ENCODE measurements around the gene ALDH3B2. TPM values are rescaled to one million over a fixed set of nuclear protein-coding genes. Genes with fewer than 3 reads are reported as not detected.

ALDH3B2 gene
- total RNA-seq, 3 donors from 2014 or later = 0.29 to 0.48 TPM; not detected in 1

DNA sequence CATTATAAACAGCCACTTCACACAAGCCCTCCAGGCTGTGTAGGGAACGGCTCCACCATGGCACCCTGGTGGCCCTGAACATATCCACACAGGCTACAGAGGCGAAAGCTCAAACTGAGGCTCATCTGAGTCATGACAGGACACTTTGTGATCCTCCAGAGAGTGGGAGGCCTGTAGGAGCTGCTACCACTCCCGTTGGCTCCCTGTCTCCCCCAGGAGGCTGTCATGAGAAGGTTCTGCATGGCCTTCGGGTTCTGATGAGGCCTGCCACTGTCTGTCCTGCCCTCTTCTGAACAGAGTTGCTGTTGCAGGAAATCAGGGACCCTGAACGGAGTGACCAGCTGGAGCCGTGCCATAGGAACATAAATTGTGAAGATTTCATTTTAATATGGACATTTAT, 23.8 kb upstream of the ALDH3B2 start:
- TF ChIP-seq, protein P1, sequence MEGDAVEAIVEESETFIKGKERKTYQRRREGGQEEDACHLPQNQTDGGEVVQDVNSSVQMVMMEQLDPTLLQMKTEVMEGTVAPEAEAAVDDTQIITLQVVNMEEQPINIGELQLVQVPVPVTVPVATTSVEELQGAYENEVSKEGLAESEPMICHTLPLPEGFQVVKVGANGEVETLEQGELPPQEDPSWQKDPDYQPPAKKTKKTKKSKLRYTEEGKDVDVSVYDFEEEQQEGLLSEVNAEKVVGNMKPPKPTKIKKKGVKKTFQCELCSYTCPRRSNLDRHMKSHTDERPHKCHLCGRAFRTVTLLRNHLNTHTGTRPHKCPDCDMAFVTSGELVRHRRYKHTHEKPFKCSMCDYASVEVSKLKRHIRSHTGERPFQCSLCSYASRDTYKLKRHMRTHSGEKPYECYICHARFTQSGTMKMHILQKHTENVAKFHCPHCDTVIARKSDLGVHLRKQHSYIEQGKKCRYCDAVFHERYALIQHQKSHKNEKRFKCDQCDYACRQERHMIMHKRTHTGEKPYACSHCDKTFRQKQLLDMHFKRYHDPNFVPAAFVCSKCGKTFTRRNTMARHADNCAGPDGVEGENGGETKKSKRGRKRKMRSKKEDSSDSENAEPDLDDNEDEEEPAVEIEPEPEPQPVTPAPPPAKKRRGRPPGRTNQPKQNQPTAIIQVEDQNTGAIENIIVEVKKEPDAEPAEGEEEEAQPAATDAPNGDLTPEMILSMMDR (IDR thresholded peaks at IDR 0.05) = no peak
- no peaks in the 10 kb centered on the region for H3K4me1 ChIP-seq (ENCODE audit: low read depth)
- H3K36me3 ChIP-seq (ENCODE audit: low read depth) = no peaks in the 10 kb centered on the region
- ATAC-seq (peak; percentile 56), DNase-seq (no peak)
- H3K4me3 ChIP-seq = no peak overlapping the region
- peaks cover 2% of the 10 kb centered on the region for H3K9me3 ChIP-seq
- intact Hi-C loops (cut with DNase I, micrococcal nuclease) = no loop called here

- H3K36me3 ChIP-seq (ENCODE audit: low read depth) = no peaks in the 10 kb centered on the region
- no peak for DNase-seq
- TF ChIP-seq, protein P1 (IDR thresholded peaks at IDR 0.05) = no peak
- no peaks in the 10 kb centered on the region for H3K4me1 ChIP-seq (ENCODE audit: low read depth)
- intact Hi-C loops (cut with DNase I, micrococcal nuclease) = no loop called here
- ATAC-seq = no peak
- H3K9me3 ChIP-seq = peaks cover 2% of the 10 kb centered on the region
- H3K4me3 ChIP-seq = no peak overlapping the region
Observed at GRCh38 chr11:67697846-67698245, 23.4 kb upstream of the ALDH3B2 start.

DNA sequence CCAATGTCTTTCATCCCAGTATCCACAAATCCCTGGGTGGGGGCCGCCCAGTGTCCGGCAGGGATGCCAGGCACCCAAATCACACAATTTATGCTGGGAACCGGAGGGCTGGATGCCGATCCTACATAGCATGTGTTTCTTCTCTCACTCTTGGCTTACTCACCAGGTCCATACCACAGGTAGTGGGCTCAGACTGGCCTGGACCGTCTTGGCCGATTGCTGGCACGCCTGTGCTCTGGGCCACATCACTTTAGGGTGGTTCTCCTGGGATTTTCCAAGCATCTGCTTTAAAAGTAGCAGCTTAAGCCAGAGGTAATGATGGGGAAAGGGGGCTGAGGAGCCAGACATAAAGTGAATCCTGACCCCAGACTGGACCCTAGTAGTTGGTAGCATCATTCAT, 22.6 kb upstream of the ALDH3B2 start:
- Histone ChIP-seq H3K4me3 (no peak overlapping the region), H3K4me1 (ENCODE audit: low read depth) (no peaks in the 10 kb centered on the region), H3K9me3 (peaks cover 2% of the 10 kb centered on the region), H3K36me3 (ENCODE audit: low read depth) (no peaks in the 10 kb centered on the region)
- DNase-seq (no peak), ATAC-seq (no peak)
- intact Hi-C loops (cut with DNase I, micrococcal nuclease) = no loop called here
- TF ChIP-seq, protein P1 (IDR thresholded peaks at IDR 0.05) = no peak

- H3K9me3 ChIP-seq = peaks cover 2% of the 10 kb centered on the region
- H3K4me3 ChIP-seq = no peak overlapping the region
- no peaks in the 10 kb centered on the region for H3K4me1 ChIP-seq (ENCODE audit: low read depth)
- H3K36me3 ChIP-seq (ENCODE audit: low read depth) = no peaks in the 10 kb centered on the region
- ATAC-seq = no peak
- TF ChIP-seq, protein P1 (IDR thresholded peaks at IDR 0.05) = no peak
- intact Hi-C loops (cut with DNase I, micrococcal nuclease) = no loop called here
- no peak for DNase-seq
Observed at GRCh38 chr11:67695606-67696005, 21.2 kb upstream of the ALDH3B2 start.

DNA sequence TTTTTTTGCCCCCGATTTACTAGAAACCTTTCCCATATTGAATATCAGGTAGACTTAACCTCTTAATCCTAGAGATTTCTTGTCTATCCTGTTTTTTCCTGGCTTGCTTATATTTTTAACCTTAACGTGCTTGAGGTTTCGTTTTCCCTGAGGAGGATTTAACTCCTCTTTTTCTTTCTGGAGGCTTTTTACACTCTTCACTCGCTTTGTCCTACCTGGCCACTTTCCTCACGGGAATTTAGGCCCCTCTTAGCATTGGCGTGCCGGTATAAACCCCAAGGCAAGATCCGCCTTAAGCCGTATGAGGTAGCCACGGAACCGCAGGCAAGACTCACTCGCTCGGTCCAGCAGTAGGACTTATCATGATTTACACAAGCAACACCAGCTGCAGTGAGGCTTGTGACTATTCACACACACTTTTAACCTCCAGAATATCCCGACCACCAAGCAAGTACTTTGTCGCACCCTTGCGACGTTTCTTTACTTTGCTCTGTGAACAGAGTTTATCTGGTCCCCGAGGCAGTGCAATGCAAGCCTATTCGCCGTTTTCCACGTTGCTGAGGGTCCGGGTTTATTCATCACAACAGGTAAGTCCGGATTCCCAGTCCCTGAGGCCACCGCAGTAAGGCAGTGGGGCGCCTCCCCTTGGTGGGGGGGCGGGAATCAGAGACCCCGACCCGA, 20.6 kb upstream of the ALDH3B2 start:
- no peak for DNase-seq
- H3K9me3 ChIP-seq = peaks cover 2% of the 10 kb centered on the region
- no peaks in the 10 kb centered on the region for H3K36me3 ChIP-seq (ENCODE audit: low read depth)
- intact Hi-C loops (cut with DNase I, micrococcal nuclease) = no loop called here
- TF ChIP-seq, protein P1 (IDR thresholded peaks at IDR 0.05) = no peak
- no peak for ATAC-seq
- no peaks in the 10 kb centered on the region for H3K4me1 ChIP-seq (ENCODE audit: low read depth)
- no peak overlapping the region for H3K4me3 ChIP-seq

DNA sequence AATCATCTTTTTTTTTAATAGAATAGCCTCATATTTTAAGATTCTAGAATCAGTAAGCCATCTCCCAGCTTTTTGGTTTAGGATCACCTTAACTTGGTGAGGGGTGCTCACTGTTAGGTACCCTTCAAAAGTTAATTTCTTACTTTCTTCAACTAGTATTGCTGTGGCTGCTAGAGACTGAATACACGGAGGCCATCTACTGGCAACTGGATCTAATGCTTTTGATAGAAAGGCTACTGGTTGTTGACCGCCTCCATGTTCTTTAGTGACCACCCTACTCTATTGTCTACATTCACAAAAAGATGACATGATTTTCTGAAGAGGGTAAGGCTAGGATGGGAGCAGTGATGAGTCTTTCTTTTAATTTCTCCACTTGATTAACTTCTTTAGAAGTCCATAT, 16.7 kb upstream of the ALDH3B2 start:
- TF ChIP-seq, protein P1 (IDR thresholded peaks at IDR 0.05) = no peak
- H3K4me3 ChIP-seq = no peak overlapping the region
- DNase-seq (no peak), ATAC-seq (no peak)
- H3K9me3 ChIP-seq = no peaks in the 10 kb centered on the region
- no peaks in the 10 kb centered on the region for H3K36me3 ChIP-seq (ENCODE audit: low read depth)
- no peaks in the 10 kb centered on the region for H3K4me1 ChIP-seq (ENCODE audit: low read depth)
- intact Hi-C loops (cut with DNase I, micrococcal nuclease) = no loop called here

Data from mucosa of descending colon (tissue), 3 donors.